H1 (cell line): Measurements from ENCODE around the gene JAKMIP2. TPM values are rescaled to one million over a fixed set of nuclear protein-coding genes. Genes with fewer than 3 reads are reported as not detected.

Source experiments
- CTCF ChIA-PET: fragments of 300-600 bp; sonication (Branson Sonifier 250); formaldehyde crosslinking; loops from one replicate; lab custom pipeline; 2021; ENCODE audit not compliant: partially characterized antibody; lab: Charles Lee
- POLR2A ChIA-PET: fragments of 300-600 bp; sonication (Branson Sonifier 250); formaldehyde crosslinking; loops from one replicate; lab custom pipeline; 2021; ENCODE audit warnings: inconsistent platforms; ENCODE audit not compliant: partially characterized antibody; lab: Charles Lee
- DNase-seq, 2 experiments: peaks; one replicate each; pipeline versions ENCODE4 v3.0.0 to v3.0.0-alpha.2; 2010 to 2022; ENCODE audit warnings: low spot score in 2 of 2, low read depth in 1 of 2, mixed read lengths in 1 of 2
- FAIRE-seq: peaks from 2 replicates; lab custom pipeline; 2011; peaks lifted over from hg19 to GRCh38; lab: Jason Lieb, UNC
- H2AFZ ChIP-seq: 2 replicates; pipeline ENCODE4 v1.8.1; 2012; ENCODE audit warnings: low read length, inconsistent platforms
- H2AK5ac ChIP-seq: 2 replicates; pipeline ENCODE4 v1.6.1; 2013; ENCODE audit warnings: low read depth, low read length
- H2BK120ac ChIP-seq: replicated peaks from 2 replicates; pipeline ENCODE3; 2013; ENCODE audit warnings: low read depth, low read length, inconsistent platforms
- H2BK12ac ChIP-seq: 2 replicates; pipeline ENCODE4 v1.6.1; 2013; ENCODE audit warnings: low read depth, low read length
- H2BK15ac ChIP-seq: 2 replicates; pipeline ENCODE4 v1.6.1; 2013; ENCODE audit warnings: low read length
- H2BK20ac ChIP-seq: 2 replicates; pipeline ENCODE4 v1.6.1; 2013; ENCODE audit warnings: low read length
- H2BK5ac ChIP-seq: 2 replicates; pipeline ENCODE4 v1.6.1; 2013; ENCODE audit warnings: low read depth, low read length
- H3K14ac ChIP-seq: 2 replicates; pipeline ENCODE4 v1.6.1; 2013; ENCODE audit warnings: inconsistent platforms; ENCODE audit not compliant: insufficient read length
- H3K18ac ChIP-seq: 2 replicates; pipeline ENCODE4 v1.6.1; 2013; ENCODE audit warnings: low read length; ENCODE audit errors: extremely low read depth
- H3K23ac ChIP-seq: 2 replicates; pipeline ENCODE4 v1.6.1; 2013; ENCODE audit warnings: inconsistent platforms; ENCODE audit not compliant: insufficient read length
- H3K23me2 ChIP-seq: 2 replicates; pipeline ENCODE4 v1.6.1; 2013; ENCODE audit warnings: low read depth, low read length
- H3K27ac ChIP-seq: 2 replicates; pipeline ENCODE4 v1.6.1; 2011; ENCODE audit warnings: low read depth, low read length, inconsistent platforms
- H3K27me3 ChIP-seq, 4 experiments: replicated peaks in 1 of 4; 1 replicate in 1 of 4; 2 replicates in 3 of 4; pipeline versions ENCODE4 v1.6.1 to v1.8.1; 2011 to 2013; ENCODE audit warnings: low read length in 3 of 4, mild to moderate bottlenecking in 3 of 4, inconsistent platforms in 2 of 4, mixed read lengths in 2 of 4, moderate library complexity in 1 of 4; ENCODE audit not compliant: control insufficient read depth in 3 of 4, insufficient read depth in 3 of 4; ENCODE audit errors: extremely low read depth in 1 of 4
- H3K36me3 ChIP-seq, 4 experiments: 2 replicates each; pipeline versions ENCODE4 v1.6.1 to v1.8.1; 2011 to 2013; ENCODE audit warnings: mild to moderate bottlenecking in 4 of 4, low read length in 3 of 4, moderate library complexity in 2 of 4, control low read depth in 1 of 4, inconsistent platforms in 1 of 4; ENCODE audit not compliant: insufficient read depth in 4 of 4, control insufficient read depth in 2 of 4
- H3K4ac ChIP-seq: replicated peaks from 2 replicates; pipeline ENCODE3; 2013; ENCODE audit warnings: low read length, low read depth, mixed read lengths, inconsistent platforms; ENCODE audit not compliant: insufficient read length
- H3K4me1 ChIP-seq, 4 experiments: replicated peaks in 1 of 4; 1 replicate in 1 of 4; 2 replicates in 3 of 4; pipeline versions ENCODE4 v1.6.1 to v1.8.1; 2011 to 2013; ENCODE audit warnings: low read length in 3 of 4, inconsistent platforms in 2 of 4, mixed read lengths in 1 of 4; ENCODE audit not compliant: insufficient read depth in 4 of 4, control insufficient read depth in 3 of 4
- H3K4me2 ChIP-seq, 2 experiments: 2 replicates each; pipeline versions ENCODE4 v1.6.1 to v1.8.1; 2011 to 2013; ENCODE audit warnings: low read depth in 2 of 2, low read length in 2 of 2, control low read depth in 1 of 2, inconsistent platforms in 1 of 2, mild to moderate bottlenecking in 1 of 2; ENCODE audit not compliant: insufficient read depth in 1 of 2
- H3K4me3 ChIP-seq, 4 experiments: fragments of 200-600, 300-600 bp in 1 of 4; sonication (generic), shearing (Covaris generic), sonication (Bioruptor Twin) in 1 of 4; 2 replicates each; pipeline versions ENCODE4 v1.5.1 to v1.8.1; 2011 to 2016; ENCODE audit warnings: low read length in 4 of 4, low read depth in 3 of 4, control low read depth in 2 of 4, inconsistent platforms in 2 of 4, mild to moderate bottlenecking in 2 of 4, mixed read lengths in 1 of 4, moderate library complexity in 1 of 4; ENCODE audit not compliant: insufficient read depth in 2 of 4; ENCODE audit errors: extremely low read depth in 1 of 4
- H3K56ac ChIP-seq: replicated peaks from 2 replicates; pipeline ENCODE3; 2013; ENCODE audit warnings: low read depth, mild to moderate bottlenecking, mixed read lengths, low read length, inconsistent platforms; ENCODE audit not compliant: insufficient read length
- H3K79me1 ChIP-seq: 2 replicates; pipeline ENCODE4 v1.6.1; 2013; ENCODE audit warnings: low read depth, low read length, control low read depth
- H3K79me2 ChIP-seq, 2 experiments: 2 replicates each; pipeline versions ENCODE4 v1.6.1 to v1.8.1; 2012 to 2013; ENCODE audit warnings: low read length in 2 of 2, mild to moderate bottlenecking in 2 of 2, inconsistent platforms in 1 of 2; ENCODE audit not compliant: insufficient read depth in 2 of 2, control insufficient read depth in 1 of 2
- H3K9ac ChIP-seq, 4 experiments: replicated peaks in 1 of 4; 1 replicate in 1 of 4; 2 replicates in 3 of 4; pipeline versions ENCODE4 v1.6.1 to v1.8.1; 2011 to 2013; ENCODE audit warnings: low read depth in 3 of 4, low read length in 3 of 4, control low read depth in 2 of 4, mild to moderate bottlenecking in 2 of 4, moderate library complexity in 2 of 4, inconsistent platforms in 1 of 4; ENCODE audit errors: extremely low read depth in 1 of 4
- H3K9me3 ChIP-seq, 2 experiments: 2 replicates each; pipeline versions ENCODE4 v1.6.1 to v1.8.1; 2012 to 2013; ENCODE audit warnings: mild to moderate bottlenecking in 2 of 2, moderate library complexity in 2 of 2, control low read depth in 1 of 2, inconsistent platforms in 1 of 2, low read depth in 1 of 2, low read length in 1 of 2, mixed read lengths in 1 of 2; ENCODE audit not compliant: insufficient read depth in 2 of 2
- H4K20me1 ChIP-seq, 2 experiments: replicated peaks in 1 of 2; 2 replicates each; pipeline versions ENCODE3 to v1.8.1; 2011 to 2013; ENCODE audit warnings: inconsistent platforms in 2 of 2, low read length in 2 of 2, mild to moderate bottlenecking in 1 of 2; ENCODE audit not compliant: insufficient read depth in 2 of 2, control insufficient read depth in 1 of 2
- H4K5ac ChIP-seq: 2 replicates; pipeline ENCODE4 v1.6.1; 2013; ENCODE audit warnings: low read length, low read depth, mixed read lengths, inconsistent platforms; ENCODE audit not compliant: insufficient read length
- H4K8ac ChIP-seq: 2 replicates; pipeline ENCODE4 v1.8.0; 2013; ENCODE audit warnings: mild to moderate bottlenecking, moderate library complexity, low read length, inconsistent platforms; ENCODE audit not compliant: insufficient read depth; ENCODE audit errors: extremely low read depth
- H4K91ac ChIP-seq: replicated peaks from 2 replicates; pipeline ENCODE3; 2013; ENCODE audit warnings: low read length, mixed read lengths, inconsistent platforms; ENCODE audit not compliant: insufficient read length
- ATF2 ChIP-seq: IDR thresholded peaks from 2 replicates; pipeline ENCODE4 v1.6.1; 2012; ENCODE audit warnings: low read length, inconsistent platforms
- BRCA1 ChIP-seq: IDR thresholded peaks from 2 replicates; pipeline ENCODE4 v1.6.1; 2012; ENCODE audit warnings: low read depth, low read length, improper control_type of control experiment
- E2F6 ChIP-seq: IDR thresholded peaks from 2 replicates; pipeline ENCODE4 v1.6.1; 2012; ENCODE audit warnings: inconsistent platforms
- SIRT6 ChIP-seq: IDR thresholded peaks from one replicate; pipeline ENCODE4 v1.7.1; 2012; ENCODE audit warnings: low read length, inconsistent platforms
- SUZ12 ChIP-seq: fragments of 200-600 bp; sonication (generic); IDR thresholded peaks from 2 replicates; pipeline ENCODE4 v1.6.1; 2012; ENCODE audit warnings: mild to moderate bottlenecking, inconsistent platforms, low read length, moderate library complexity, mixed read lengths
- TAF1 ChIP-seq: IDR thresholded peaks from 2 replicates; pipeline ENCODE4 v1.6.1; 2011; ENCODE audit warnings: mild to moderate bottlenecking, low read depth, low read length
- TAF7 ChIP-seq: optimal IDR thresholded peaks from 2 replicates; pipeline ENCODE3; 2011; ENCODE audit warnings: low read depth, mild to moderate bottlenecking, inconsistent platforms, low read length, moderate library complexity, borderline replicate concordance
- ZNF274 ChIP-seq: IDR thresholded peaks from 2 replicates; pipeline ENCODE4 v1.7.0; 2012; ENCODE audit warnings: low read length, borderline replicate concordance; ENCODE audit errors: extremely low read depth
- WGBS, 2 experiments: shearing (Covaris generic) in 1 of 2; methylation state at CpG; one replicate each; pipeline versions ENCODE4 v1.1.6 to v1.1.7; 2013 to 2015; ENCODE audit warnings: low lambda C conversion rate in 2 of 2, mixed read lengths in 2 of 2, inconsistent platforms in 1 of 2, low coverage in 1 of 2, missing lambda C conversion rate in 1 of 2; ENCODE audit not compliant: insufficient replicate concordance in 2 of 2, insufficient coverage in 1 of 2, insufficient read length in 1 of 2; ENCODE audit errors: extremely low coverage in 1 of 2, missing lambda C conversion rate in 1 of 2; 5-methylcytosine and 5-hydroxymethylcytosine counted together
- polyA plus RNA-seq, 7 experiments: library from polyadenylated mRNA; depleted of rRNA in 3 of 7; stranded (reverse) in 5 of 7; unstranded in 2 of 7; fragments of >200 nt in 5 of 7; fragments of 200-250 nt in 2 of 7; gene quantifications; 1 replicate in 5 of 7; 2 replicates in 1 of 7; 4 replicates in 1 of 7; pipeline versions ENCODE4 v1.2.1 to v1.2.3, GENCODE V29; 2011 to 2013; ENCODE audit warnings: missing spikeins in 2 of 7, mixed read lengths in 2 of 7
- total RNA-seq: library from RNA; stranded (reverse); fragmentation: NEBNext Ultra II Directional; extraction: Animal tissue kit (Norgen Biotek cat#: 25700); gene quantifications from 2 replicates; pipeline ENCODE4 v1.2.1, GENCODE V29; 2021
- TF ChIP-seq, protein P1 (sequence below): IDR thresholded peaks from 2 replicates; pipeline ENCODE4 v1.6.1; 2012; ENCODE audit warnings: inconsistent platforms

Gene JAKMIP2
- total and polyA plus RNA-seq, 2 of the 8 experiments (the other 6 are each of a cell fraction or from before 2014, with no cell fraction given): 2.4 to 13.6 TPM

DNA sequence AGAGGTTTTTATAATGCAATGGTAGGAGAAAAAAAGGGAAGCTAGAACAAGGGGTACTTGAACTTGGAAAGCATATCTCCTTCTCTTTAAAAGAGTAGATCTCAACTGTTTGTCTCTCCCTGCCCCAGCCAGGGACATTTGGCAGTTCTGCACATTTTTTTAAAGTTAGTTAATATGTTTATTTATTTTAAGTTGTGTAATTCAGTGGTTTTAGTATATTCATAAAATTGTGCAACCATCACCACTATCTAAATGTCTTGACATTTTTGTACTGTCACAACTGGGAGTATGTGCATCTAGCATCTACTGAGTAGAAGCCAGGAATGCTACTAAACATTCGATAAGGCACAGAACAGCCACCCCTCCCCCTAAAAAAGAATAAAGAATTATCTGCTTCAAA, 169.2 kb downstream of the JAKMIP2 start:
- Histone ChIP-seq H3K4me3 (no peak overlapping the region), H3K4ac (no peak overlapping the region), H3K79me2 (peaks cover 0 to 19% of the 10 kb centered on the region in 2 experiments; a peak in 2 of 4 replicates), H3K9ac (no peak overlapping the region), H2BK120ac (no peak overlapping the region), H2BK12ac (no peak overlapping the region), H3K9me3 (no peaks in the 10 kb centered on the region), H2BK5ac (no peak overlapping the region), H3K23me2 (no peaks in the 10 kb centered on the region), H2AK5ac (no peak overlapping the region), H3K56ac (no peak overlapping the region), H3K27me3 (no peaks in the 10 kb centered on the region), H4K5ac (no peak overlapping the region), H2BK15ac (no peak overlapping the region), H3K4me2 (no peak overlapping the region), H3K4me1 (peaks cover 0 to 13% (median 9%) of the 10 kb centered on the region in 4 experiments; a peak in 3 of 7 replicates), H3K18ac (no peak overlapping the region), H2BK20ac (no peak overlapping the region), H4K91ac (no peak overlapping the region), H4K8ac (no peak overlapping the region), H4K20me1 (peaks cover 0 to 2% of the 10 kb centered on the region in 2 experiments), H2AFZ (no peak overlapping the region), H3K23ac (no peak overlapping the region), H3K14ac (no peak overlapping the region), H3K79me1 (no peaks in the 10 kb centered on the region), H3K36me3 (peaks cover 0 to 36% (median 15%) of the 10 kb centered on the region in 4 experiments; a peak in 4 of 8 replicates), H3K27ac (no peak overlapping the region)
- 100% methylated on average over 1 of the region's 1 CpG; no CpG with 5 or more reads in 1 of the 2 experiments for whole genome bisulfite sequencing, 2 experiments
- DNase-seq (no peak), FAIRE-seq (no peak)
- POLR2A ChIA-PET: interaction anchor here (1.3 kb wide), 1 partner anchor 53 kb away, joined by 3 read pairs; no protein-coding TSS in a partner anchor
- CTCF ChIA-PET: interaction anchor here (1.5 kb wide), 1 partner anchor 14 kb away, joined by 3 read pairs; no protein-coding TSS in a partner anchor
- no peak for TF ChIP-seq SIRT6
- TF ChIP-seq ATF2: no peak
- no peak for TF ChIP-seq TAF1
- TF ChIP-seq BRCA1: no peak
- TF ChIP-seq ZNF274: no peak
- TF ChIP-seq TAF7: no peak
- no peak for TF ChIP-seq E2F6
- TF ChIP-seq SUZ12: no peak
- TF ChIP-seq, protein P1, sequence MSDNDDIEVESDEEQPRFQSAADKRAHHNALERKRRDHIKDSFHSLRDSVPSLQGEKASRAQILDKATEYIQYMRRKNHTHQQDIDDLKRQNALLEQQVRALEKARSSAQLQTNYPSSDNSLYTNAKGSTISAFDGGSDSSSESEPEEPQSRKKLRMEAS: no peak
